GM18505 (cell line): ENCODE measurements around the gene TRPM6.

Source experiments
- ATAC-seq: cut with Tn5 transposase; IDR thresholded peaks from one replicate; pipeline ENCODE4 v1.9.1; 2021; ENCODE audit not compliant: unreplicated experiment
- POLR2A ChIP-seq: IDR thresholded peaks from 4 replicates; pipeline ENCODE4 v1.6.1; 2011; ENCODE audit warnings: borderline replicate concordance; ENCODE audit not compliant: insufficient read depth, insufficient read length; ENCODE audit errors: extremely low read depth

TRPM6 gene

GRCh38 chr9:74742191-74742790 lies 145.4 kb downstream of the TRPM6 start:
- no peak for ATAC-seq
- no peak for TF ChIP-seq POLR2A

GRCh38 chr9:74736646-74737045 lies 151.1 kb downstream of the TRPM6 start:
- no peak for TF ChIP-seq POLR2A
- no peak for ATAC-seq

GRCh38 chr9:74735761-74736160 lies 152.0 kb downstream of the TRPM6 start:
- TF ChIP-seq POLR2A, result no peak
- ATAC-seq, result no peak

GRCh38 chr9:74729136-74729695 lies 158.5 kb downstream of the TRPM6 start:
- no peak for TF ChIP-seq POLR2A
- ATAC-seq, result no peak

GRCh38 chr9:74728176-74728575 lies 159.5 kb downstream of the TRPM6 start:
- TF ChIP-seq POLR2A, result no peak
- ATAC-seq, result no peak

GRCh38 chr9:74726581-74726980 lies 161.1 kb downstream of the TRPM6 start:
- no peak for TF ChIP-seq POLR2A
- no peak for ATAC-seq

GRCh38 chr9:74724317-74724716 lies 163.4 kb downstream of the TRPM6 start:
- no peak for ATAC-seq
- no peak for TF ChIP-seq POLR2A

- ATAC-seq, result no peak
- no peak for TF ChIP-seq POLR2A
Observed at GRCh38 chr9:74721696-74722660, 165.7 kb downstream of the TRPM6 start.

- no peak for ATAC-seq
- no peak for TF ChIP-seq POLR2A
Observed at GRCh38 chr9:74719306-74719705, 168.4 kb downstream of the TRPM6 start.

- TF ChIP-seq POLR2A, result no peak
- ATAC-seq, result no peak
Observed at GRCh38 chr9:74718709-74719108, 169.0 kb downstream of the TRPM6 start.

GRCh38 chr9:74711341-74711740 lies 176.4 kb downstream of the TRPM6 start:
- no peak for ATAC-seq
- TF ChIP-seq POLR2A, result no peak

- no peak for TF ChIP-seq POLR2A
- ATAC-seq, result no peak
Observed at GRCh38 chr9:74697535-74697934, 190.2 kb downstream of the TRPM6 start.

GRCh38 chr9:74696520-74696919 lies 191.2 kb downstream of the TRPM6 start:
- TF ChIP-seq POLR2A, result no peak

GRCh38 chr9:74691058-74691457 lies 196.7 kb downstream of the TRPM6 start:
- TF ChIP-seq POLR2A, result no peak
- ATAC-seq, result no peak

More at GRCh38 chr9:74696520-74696919, 191.2 kb downstream of the TRPM6 start:
- ATAC-seq, result no peak
